Measurements from ENCODE around the gene DARS1. TPM values are rescaled to one million over a fixed set of nuclear protein-coding genes. Genes with fewer than 3 reads are reported as not detected.

Gene DARS1
- total and polyA plus RNA-seq, 2 of the 13 experiments (the other 11 are each of a cell fraction or from before 2014, with no cell fraction given), result 149 to 230 TPM

DNA sequence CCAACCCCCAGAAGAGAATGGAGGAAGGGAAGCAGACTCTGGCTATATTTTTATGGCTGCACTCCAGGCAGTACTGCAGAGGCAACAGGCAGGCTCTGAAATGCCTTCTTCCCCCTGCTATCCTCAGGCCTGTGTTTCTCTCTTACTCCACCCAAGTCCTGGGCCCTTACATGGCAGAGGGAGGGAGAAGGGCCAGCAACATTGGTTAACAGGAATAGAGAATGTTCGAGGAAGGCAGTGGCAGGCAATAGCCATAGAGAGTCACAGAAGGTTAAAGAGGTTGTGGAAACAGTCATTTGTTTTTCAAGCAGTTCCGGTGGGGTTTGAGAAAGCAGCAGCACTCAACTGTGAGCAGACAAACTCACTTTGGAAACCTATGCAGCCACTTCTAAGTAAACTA, 15.1 kb upstream of the DARS1 start (continued):
- TF ChIP-seq NFYC (CRISPR knock-in tag; IDR thresholded peaks at IDR 0.05), result no peak
- TF ChIP-seq PHF21A (CRISPR knock-in tag; IDR thresholded peaks at IDR 0.05), result no peak

DNA sequence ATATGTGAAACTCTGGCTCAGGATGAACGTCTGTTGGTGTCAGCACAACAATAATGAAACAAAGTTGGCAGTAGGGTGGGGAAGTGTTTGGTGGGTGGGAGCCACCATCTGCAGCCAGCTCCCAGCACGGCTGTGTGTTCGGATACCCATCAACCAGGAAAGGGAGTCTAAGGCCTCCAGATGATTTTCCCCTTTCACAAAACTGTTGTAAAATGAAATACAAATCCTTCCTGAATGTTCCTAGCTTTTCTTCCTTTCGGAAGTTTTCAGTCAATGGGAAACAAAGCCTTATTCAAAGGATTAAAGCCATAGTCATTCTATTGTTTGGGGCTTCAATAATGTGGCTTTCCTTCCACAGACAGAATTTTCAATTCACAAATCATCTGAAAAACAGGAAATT, 14.5 kb upstream of the DARS1 start:
- no peak for DNase-seq (ENCODE audit: low spot score)
- no TSS peak for BruUV-seq (replicated peaks)
- TF ChIP-seq ZBTB1 (CRISPR knock-in tag; IDR thresholded peaks at IDR 0.05; ENCODE audit: borderline replicate concordance) (no peak), ZNF160 (CRISPR knock-in tag; IDR thresholded peaks at IDR 0.05) (no peak), ZBTB40 (IDR thresholded peaks at IDR 0.05) (no peak), ZBTB40 (CRISPR knock-in tag; IDR thresholded peaks at IDR 0.05) (no peak), BHLHE40 (IDR thresholded peaks at IDR 0.05; ENCODE audit: low read length) (no peak), ZNF441 (CRISPR knock-in tag; IDR thresholded peaks at IDR 0.05; ENCODE audit: borderline replicate concordance) (no peak), BRD4 (CRISPR knock-in tag; IDR thresholded peaks at IDR 0.05) (no peak), ZNF607 (CRISPR knock-in tag; IDR thresholded peaks at IDR 0.05; ENCODE audit: borderline replicate concordance) (no peak)
- POLR2A ChIA-PET, result no interaction called here
- H3K9ac ChIP-seq (ENCODE audit: insufficient read depth, low read depth, low read length), result no peak overlapping the region
- 68% methylated on average over 4 of the region's 4 CpGs for WGBS (ENCODE audit: low lambda C conversion rate)
- no peaks in the 10 kb centered on the region for H3K4me1 ChIP-seq (ENCODE audit: insufficient read depth, low read length)
- no peaks in the 10 kb centered on the region for H3K79me2 ChIP-seq (ENCODE audit: insufficient read depth, low read length)
- no peaks in the 10 kb centered on the region for H3K9me3 ChIP-seq (ENCODE audit: low read length)
- no peak overlapping the region for H3K4me2 ChIP-seq (ENCODE audit: low read depth, low read length)
- no peak overlapping the region for H3K4me3 ChIP-seq (replicated peaks in 1 of 3; ENCODE audit: insufficient read depth in 1 of 3, low read depth in 2 of 3, low read length in 3 of 3)
- H4K20me1 ChIP-seq (ENCODE audit: insufficient read depth, low read length), result no peaks in the 10 kb centered on the region
- no peaks in the 10 kb centered on the region for H3K36me3 ChIP-seq (replicated peaks in 1 of 2; ENCODE audit: control insufficient read depth in 1 of 2, insufficient read depth in 2 of 2, low read length in 2 of 2)
- no peak for FAIRE-seq
- intact Hi-C loops (cut with micrococcal nuclease; ENCODE audit: unreplicated experiment), result no loop called here
- no peak overlapping the region for H2AFZ ChIP-seq (ENCODE audit: low read length)
- CTCF ChIA-PET (ENCODE audit: low intra/inter-chr PET ratio, low total read pairs), result no interaction called here
- no peaks in the 10 kb centered on the region for H3K27me3 ChIP-seq (ENCODE audit: control insufficient read depth in 1 of 2, insufficient read depth in 2 of 2, low read length in 2 of 2)
- no peak for ATAC-seq
- H3K27ac ChIP-seq (ENCODE audit: extremely low read length, insufficient read depth, low read length), result no peak overlapping the region
- in situ Hi-C loops (cut with HindIII; ENCODE audit: extremely low pct_ligation_motif_present, low pct_unique_long_range_greater_than_20kb), result loop anchor here (10.0 kb wide), 1 partner anchor 385 kb away; no protein-coding TSS in a partner anchor
